Right ventricle myocardium inferior (tissue), 1 donor: Measurements from ENCODE around the gene GAREM1. TPM values are rescaled to one million over a fixed set of nuclear protein-coding genes. Genes with fewer than 3 reads are reported as not detected.
"Not testable (repeated sequence)": the region's sequence is repeated elsewhere in the genome, so short reads cannot be mapped to it uniquely, and the experiment has no call there.

Experiments used
- ATAC-seq: fragments of 200-7000 bp; cut with Tn5 transposase; one replicate; pipeline ENCODE4 v1.9.1; 2020; ENCODE audit warnings: mild to moderate bottlenecking, moderate library complexity
- DNase-seq: peaks from one replicate; pipeline ENCODE4 v3.0.0; 2021; ENCODE audit errors: missing footprints
- intact Hi-C: fragments of 100-400 bp; cut with DNase I; formaldehyde crosslinking; loops from one replicate; pipeline ENCODE4 v1.11.0; 2022
- total RNA-seq: library from RNA; stranded (reverse); fragmentation: NEBNext Ultra II Directional; extraction: Animal tissue kit (Norgen Biotek cat#: 25700); gene quantifications from one replicate; pipeline ENCODE4 v1.2.1, GENCODE V29; 2021
- donor health status: DM: no; HTN: yes; CAD: no; lungs with severe emphysema.

Gene GAREM1
- total RNA-seq, 1 donor from 2014 or later = 22.7 TPM

GRCh38 chr18:32317651-32318050 is 153.0 kb downstream of the GAREM1 start:
- ATAC-seq = no peak
- no peak for DNase-seq
- intact Hi-C loops = no loop called here

- intact Hi-C loops = no loop called here
- DNase-seq = no peak
- no peak for ATAC-seq
Measured at GRCh38 chr18:32315881-32316280, 154.8 kb downstream of the GAREM1 start.

GRCh38 chr18:32310774-32311173 is 159.9 kb downstream of the GAREM1 start:
- DNase-seq (no peak), ATAC-seq (no peak)
- intact Hi-C loops = no loop called here

GRCh38 chr18:32310101-32310500 is 160.6 kb downstream of the GAREM1 start:
- ATAC-seq (peak; percentile 37), DNase-seq (no peak)
- intact Hi-C loops = no loop called here

GRCh38 chr18:32308493-32309120 is 162.1 kb downstream of the GAREM1 start:
- no peak for DNase-seq
- ATAC-seq = peak; percentile 89
- intact Hi-C loops = no loop called here

GRCh38 chr18:32303400-32303799 is 167.3 kb downstream of the GAREM1 start:
- no peak for DNase-seq
- no peak for ATAC-seq
- intact Hi-C loops = no loop called here

- peak; percentile 46 for ATAC-seq
- no peak for DNase-seq
- intact Hi-C loops = no loop called here
Measured at GRCh38 chr18:32302806-32303205, 167.9 kb downstream of the GAREM1 start.

GRCh38 chr18:32301976-32302743 is 168.5 kb downstream of the GAREM1 start:
- DNase-seq (no peak), ATAC-seq (peak; percentile 61)
- intact Hi-C loops = no loop called here

GRCh38 chr18:32301361-32301760 is 169.3 kb downstream of the GAREM1 start:
- intact Hi-C loops = no loop called here
- no peak for DNase-seq
- ATAC-seq = no peak

GRCh38 chr18:32300914-32301313 is 169.8 kb downstream of the GAREM1 start:
- DNase-seq (no peak), ATAC-seq (peak; percentile 37)
- intact Hi-C loops = no loop called here

- ATAC-seq = no peak
- no peak for DNase-seq
- intact Hi-C loops = no loop called here
Measured at GRCh38 chr18:32299484-32299883, 171.2 kb downstream of the GAREM1 start.

GRCh38 chr18:32298171-32298667 is 172.5 kb downstream of the GAREM1 start:
- intact Hi-C loops = no loop called here
- DNase-seq = no peak
- ATAC-seq = no peak

- intact Hi-C loops = no loop called here
- DNase-seq (no peak), ATAC-seq (no peak)
Measured at GRCh38 chr18:32297579-32298170, 173.0 kb downstream of the GAREM1 start.

- intact Hi-C loops = no loop called here
- no peak for ATAC-seq
Measured at GRCh38 chr18:32296851-32297250, 173.8 kb downstream of the GAREM1 start.

GRCh38 chr18:32295604-32296003 is 175.1 kb downstream of the GAREM1 start:
- intact Hi-C loops = no loop called here
- DNase-seq (no peak), ATAC-seq (no peak)

More at GRCh38 chr18:32296851-32297250, 173.8 kb downstream of the GAREM1 start:
- no peak for DNase-seq

GRCh38 chr18:32293107-32293506 is 177.6 kb downstream of the GAREM1 start:
- intact Hi-C loops = no loop called here
- ATAC-seq (no peak), DNase-seq (no peak)

GRCh38 chr18:32291623-32292022 is 179.1 kb downstream of the GAREM1 start:
- intact Hi-C loops, ATAC-seq, DNase-seq: not testable (repeated sequence)

GRCh38 chr18:32290810-32291209 is 179.9 kb downstream of the GAREM1 start:
- intact Hi-C loops = no loop called here

GRCh38 chr18:32289483-32290075 is 181.1 kb downstream of the GAREM1 start:
- no peak for DNase-seq

More at GRCh38 chr18:32290810-32291209, 179.9 kb downstream of the GAREM1 start:
- ATAC-seq = no peak
- DNase-seq = no peak

More at GRCh38 chr18:32289483-32290075, 181.1 kb downstream of the GAREM1 start:
- ATAC-seq = no peak
- intact Hi-C loops = loop anchor here (5.0 kb wide), 2 partner anchors 138 to 183 kb away; partner anchors contain the start of gene GAREM1
